NCI-H524 (cell line): ENCODE measurements around the gene VTN.

ENCODE experiments used
- DNase-seq, 2 experiments: peaks; one replicate each; lab custom pipeline; 2025; lab: John Stamatoyannopoulos, UW

The VTN gene

GRCh38 chr17:28368915-28369683 lies 1.0 kb downstream of the VTN start:
- no peak for DNase-seq

GRCh38 chr17:28368306-28368831 lies 1.7 kb downstream of the VTN start:
- DNase-seq: no peak

- DNase-seq: no peak
Observed at GRCh38 chr17:28367641-28368305, 2.3 kb downstream of the VTN start.

GRCh38 chr17:28366605-28367004 lies 3.5 kb downstream of the VTN start:
- DNase-seq: no peak

GRCh38 chr17:28365487-28365886 lies 4.6 kb downstream of the VTN start:
- peak; percentile 64 to 90 for DNase-seq

- DNase-seq: no peak
Observed at GRCh38 chr17:28364665-28365363, 5.3 kb downstream of the VTN start, which contains the start of gene SEBOX. Gene SEBOX, minus strand, starts transcription at chr17:28365199. Its CDS starts 48 bp downstream, at chr17:28365151.

- no peak for DNase-seq
Observed at GRCh38 chr17:28363776-28364650, 6.1 kb downstream of the VTN start.

GRCh38 chr17:28363186-28363585 lies 6.9 kb downstream of the VTN start:
- no peak for DNase-seq

- DNase-seq: peak in 1 of 2 experiments; percentile 56
Observed at GRCh38 chr17:28357901-28358197, 12.3 kb downstream of the VTN start.

- DNase-seq: peak; percentile 92 to 98
Observed at GRCh38 chr17:28357061-28357900, 12.8 kb downstream of the VTN start, which contains the start of gene POLDIP2. Gene POLDIP2, minus strand, starts transcription at chr17:28357527. Its CDS starts 79 bp downstream, at chr17:28357448.

- DNase-seq: no peak
Observed at GRCh38 chr17:28350271-28350670, 19.8 kb downstream of the VTN start.

GRCh38 chr17:28348979-28349378 lies 21.1 kb downstream of the VTN start:
- no peak for DNase-seq

- DNase-seq: no peak
Observed at GRCh38 chr17:28347261-28347891, 22.7 kb downstream of the VTN start.

GRCh38 chr17:28346746-28347246 lies 23.3 kb downstream of the VTN start:
- peak in 1 of 2 experiments; percentile 28 for DNase-seq

GRCh38 chr17:28346199-28346580 lies 23.9 kb downstream of the VTN start:
- no peak for DNase-seq

- peak; percentile 35 to 57 for DNase-seq
Observed at GRCh38 chr17:28345419-28346198, 24.5 kb downstream of the VTN start.

- DNase-seq: no peak
Observed at GRCh38 chr17:28344435-28344901, 25.6 kb downstream of the VTN start.

- DNase-seq: no peak
Observed at GRCh38 chr17:28344011-28344410, 26.1 kb downstream of the VTN start.

GRCh38 chr17:28343491-28343932 lies 26.6 kb downstream of the VTN start:
- no peak for DNase-seq
